GM18873 (cell line): ENCODE measurements around the gene ZFYVE28.

Experiments
- ATAC-seq: cut with Tn5 transposase; IDR thresholded peaks from one replicate; pipeline ENCODE4 v1.9.1; 2021; ENCODE audit warnings: mild to moderate bottlenecking, moderate library complexity, moderate number of reproducible peaks; ENCODE audit not compliant: unreplicated experiment, low FRiP score

The ZFYVE28 gene

GRCh38 chr4:2295500-2295899, 122.9 kb downstream of the ZFYVE28 start:
- no peak for ATAC-seq

DNA sequence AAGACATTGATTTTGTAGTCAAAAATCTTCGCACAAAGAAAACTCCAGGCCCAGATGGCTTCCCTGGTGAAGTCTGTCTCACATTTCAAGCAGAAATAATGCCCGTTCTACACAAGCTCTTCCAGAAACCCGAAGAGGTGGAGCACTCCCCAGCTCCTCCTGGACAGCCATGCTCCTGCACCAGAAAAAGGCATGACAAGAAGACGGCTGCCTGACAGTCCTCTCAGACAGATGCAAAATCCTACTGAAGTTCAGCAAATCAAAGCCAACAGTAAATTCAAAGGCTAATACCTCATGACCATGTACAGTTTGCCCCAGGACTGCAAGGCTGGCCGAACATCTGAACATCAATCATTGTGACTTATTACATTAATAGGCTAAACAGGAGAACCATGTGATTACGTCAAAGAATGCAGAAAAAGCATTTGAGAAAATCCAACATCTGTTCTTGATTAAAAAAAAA, 125.8 kb downstream of the ZFYVE28 start:
- no peak for ATAC-seq

GRCh38 chr4:2291705-2292645, 126.5 kb downstream of the ZFYVE28 start:
- ATAC-seq, result no peak

DNA sequence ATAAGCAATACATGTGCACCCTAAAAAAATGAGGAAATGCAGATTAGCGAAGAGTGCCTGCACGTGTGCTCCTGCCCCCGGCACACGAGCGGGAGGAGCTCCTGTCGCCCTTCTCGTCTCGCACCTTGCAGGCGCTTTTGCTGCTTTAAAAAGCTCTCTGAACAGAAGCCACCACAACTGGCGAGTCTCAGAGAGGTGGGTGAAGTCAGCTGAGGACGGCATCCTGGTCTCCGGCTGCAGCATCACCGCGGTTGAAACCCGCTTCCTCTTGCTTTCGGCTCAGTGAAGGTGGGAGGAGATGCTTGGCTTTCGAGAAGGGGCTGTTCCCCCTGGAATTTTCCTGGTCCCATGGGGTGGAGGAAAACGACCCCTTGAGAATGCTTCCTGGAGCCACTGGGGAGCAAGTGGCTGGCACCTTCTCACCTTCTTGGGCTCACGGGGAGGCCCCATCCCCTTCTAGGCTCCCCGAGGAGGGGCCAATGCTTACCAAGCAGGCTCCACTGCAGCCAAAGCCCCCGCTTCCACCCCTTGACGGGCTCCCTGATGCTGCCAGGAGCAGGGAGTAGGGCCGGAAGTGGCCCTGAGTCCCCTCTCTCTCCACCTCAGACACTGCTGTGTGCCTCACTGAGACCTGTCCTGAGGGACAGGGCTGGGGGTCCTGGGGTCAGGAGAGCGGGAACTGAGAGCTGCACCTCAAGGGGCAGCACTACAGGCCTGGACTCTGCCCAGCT, 127.3 kb downstream of the ZFYVE28 start:
- ATAC-seq, result no peak

DNA sequence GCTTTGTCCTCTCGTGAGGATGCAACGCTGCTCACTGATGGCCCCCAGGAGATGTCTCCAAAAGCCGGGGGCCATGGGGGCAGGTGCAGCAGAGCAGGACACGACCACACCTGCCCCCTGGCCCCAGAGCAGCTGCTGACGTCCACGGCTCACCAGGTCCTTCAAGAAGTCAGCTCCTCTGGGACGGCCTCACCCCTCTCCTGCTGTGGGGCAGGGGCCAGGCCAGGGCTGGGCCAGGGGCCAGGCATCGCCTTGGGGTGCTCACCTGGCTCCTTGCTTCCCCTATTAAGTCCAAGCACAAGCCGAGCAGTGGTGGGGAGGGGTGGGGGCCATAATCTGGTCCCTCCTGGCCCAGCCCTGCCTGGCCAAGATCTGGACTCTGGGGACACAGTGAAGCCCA, 128.0 kb downstream of the ZFYVE28 start:
- ATAC-seq, result no peak

DNA sequence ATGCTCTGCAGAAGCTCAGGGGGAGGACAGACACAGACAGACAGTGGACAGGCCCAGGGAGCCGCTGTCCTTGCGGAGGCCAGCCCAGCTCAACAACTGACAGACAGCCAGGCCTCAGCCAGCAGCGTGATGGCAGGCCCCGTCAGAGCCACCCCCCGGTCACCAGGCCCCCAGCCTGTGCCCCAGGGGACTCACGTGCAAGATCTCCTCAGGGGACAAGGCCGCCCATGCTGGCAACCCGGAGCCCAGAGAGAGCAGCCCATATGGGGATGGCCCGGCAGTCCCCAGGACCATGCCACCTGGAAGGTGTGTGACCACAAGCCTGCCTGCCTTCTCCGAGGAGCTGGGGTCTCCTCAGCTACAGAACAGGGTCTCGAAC, 128.5 kb downstream of the ZFYVE28 start:
- no peak for ATAC-seq

DNA sequence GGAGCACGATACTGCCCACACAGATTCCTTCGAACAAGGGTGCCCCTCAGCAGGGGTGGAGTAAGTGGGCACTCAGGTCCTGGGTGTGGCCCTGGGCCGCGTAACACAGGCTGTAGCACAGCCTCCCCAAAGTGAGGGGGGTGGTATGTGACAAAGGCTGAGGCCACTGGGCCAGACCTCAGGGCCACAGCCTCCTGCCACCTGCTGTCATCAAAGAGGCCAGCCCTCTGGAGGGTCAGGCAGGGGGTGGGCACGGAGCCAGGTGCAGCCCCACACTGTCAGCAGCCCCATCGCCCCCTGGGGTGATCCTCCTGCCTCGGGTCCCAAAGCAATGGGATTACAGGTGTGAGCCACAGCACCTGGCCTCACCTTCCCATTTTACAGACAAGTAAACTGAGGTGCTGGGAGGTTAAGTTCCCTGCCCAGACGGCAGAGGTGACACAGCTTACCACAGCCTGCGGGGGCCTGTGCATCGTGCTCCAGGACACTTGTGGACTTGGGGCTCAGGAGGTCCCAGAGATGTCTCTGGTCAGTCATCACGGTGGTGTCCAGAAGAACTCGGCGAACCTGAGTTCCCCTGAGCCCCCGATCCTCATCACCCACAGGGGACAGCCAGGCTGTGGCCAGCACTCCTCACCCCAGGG, 129.0 kb downstream of the ZFYVE28 start:
- ATAC-seq, result no peak

DNA sequence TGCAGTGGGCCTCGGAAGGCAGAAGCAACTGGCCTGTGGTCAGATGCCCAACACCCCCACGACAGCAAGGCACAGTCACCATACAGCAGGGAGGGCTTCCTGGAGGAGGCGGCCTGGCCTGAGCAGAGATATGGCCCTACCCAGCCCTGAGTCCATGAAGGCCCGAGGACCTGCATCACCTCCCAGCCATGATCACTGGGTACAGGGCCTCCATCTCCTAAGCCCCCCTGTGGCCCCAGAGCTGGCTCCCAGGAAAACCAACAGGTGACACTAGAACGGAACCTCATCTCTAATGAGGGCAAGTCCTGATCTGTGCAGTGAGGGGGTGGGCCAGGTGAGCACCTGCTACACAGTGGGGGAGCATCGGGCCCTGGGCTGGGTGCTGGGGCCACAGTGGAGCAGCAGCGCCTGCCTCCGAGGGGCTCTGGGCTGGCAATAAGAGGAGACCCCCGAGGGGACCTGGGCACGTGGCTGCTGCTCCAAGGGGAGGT, 130.3 kb downstream of the ZFYVE28 start:
- no peak for ATAC-seq

GRCh38 chr4:2287594-2287915, 130.9 kb downstream of the ZFYVE28 start:
- ATAC-seq, result no peak

GRCh38 chr4:2286904-2287593, 131.4 kb downstream of the ZFYVE28 start:
- no peak for ATAC-seq

DNA sequence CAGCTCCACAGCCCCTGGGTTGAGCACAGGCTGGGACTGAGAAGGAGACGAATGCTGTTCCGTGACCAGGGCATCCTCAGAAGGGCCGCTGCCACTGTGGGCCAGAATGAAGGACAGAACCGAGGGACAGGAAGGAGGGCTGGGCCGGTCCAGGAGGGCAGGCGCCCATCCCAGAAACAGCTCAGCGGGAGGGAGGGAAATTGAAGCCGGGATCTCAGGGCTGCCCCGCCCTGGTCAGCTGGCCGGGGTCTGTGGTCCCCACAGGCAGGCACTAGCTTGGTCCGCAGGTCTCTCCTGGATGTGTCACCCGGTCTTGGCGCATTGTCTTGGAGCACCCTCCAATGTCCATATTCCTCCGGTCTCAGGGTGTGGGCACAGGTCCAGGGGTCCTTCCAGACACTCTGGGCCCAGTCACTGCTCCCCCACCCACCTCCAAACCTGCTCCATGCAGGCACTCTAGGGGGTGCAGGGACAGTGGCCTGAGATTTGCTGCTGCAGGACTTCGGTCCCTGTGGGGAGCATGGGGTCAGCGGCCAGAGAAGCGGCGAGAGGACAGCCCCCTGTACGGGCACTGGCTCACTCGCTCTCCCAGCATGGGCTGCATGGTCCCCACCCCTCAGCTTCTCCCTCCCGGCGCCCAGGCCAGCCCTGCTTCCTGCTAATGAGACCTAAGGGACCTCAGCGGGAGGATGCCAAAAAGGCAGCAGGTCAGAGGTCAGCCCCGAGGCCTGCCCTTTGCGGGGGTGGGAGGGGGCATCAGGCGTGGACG, 132.6 kb downstream of the ZFYVE28 start:
- ATAC-seq, result no peak

- no peak for ATAC-seq
These were observed 133.4 kb downstream of the ZFYVE28 start for GRCh38 chr4:2284934-2285612.

- no peak for ATAC-seq
These were observed 134.1 kb downstream of the ZFYVE28 start for GRCh38 chr4:2284161-2284933.

DNA sequence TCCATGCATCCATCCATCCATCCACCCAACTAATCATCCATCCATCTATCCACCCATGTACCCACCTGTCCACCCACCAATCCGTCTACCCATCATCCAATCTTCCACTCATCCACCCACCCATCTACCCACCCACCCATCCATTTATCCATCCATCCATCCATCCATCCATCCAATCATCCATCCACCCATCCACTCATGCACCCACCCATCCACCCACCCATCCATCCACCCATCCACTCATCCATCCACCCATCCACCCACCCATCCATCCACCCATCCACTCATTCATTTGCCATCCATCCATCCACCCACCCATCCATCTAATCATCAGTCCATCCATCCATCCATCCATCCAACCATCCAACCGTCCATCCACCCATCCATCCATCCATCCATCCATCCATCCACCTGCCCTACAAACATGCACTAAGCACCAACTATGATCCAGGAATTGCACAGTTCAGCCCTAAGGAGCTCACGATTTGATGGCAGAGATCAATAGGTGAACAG, 135.2 kb downstream of the ZFYVE28 start:
- ATAC-seq, result no peak

DNA sequence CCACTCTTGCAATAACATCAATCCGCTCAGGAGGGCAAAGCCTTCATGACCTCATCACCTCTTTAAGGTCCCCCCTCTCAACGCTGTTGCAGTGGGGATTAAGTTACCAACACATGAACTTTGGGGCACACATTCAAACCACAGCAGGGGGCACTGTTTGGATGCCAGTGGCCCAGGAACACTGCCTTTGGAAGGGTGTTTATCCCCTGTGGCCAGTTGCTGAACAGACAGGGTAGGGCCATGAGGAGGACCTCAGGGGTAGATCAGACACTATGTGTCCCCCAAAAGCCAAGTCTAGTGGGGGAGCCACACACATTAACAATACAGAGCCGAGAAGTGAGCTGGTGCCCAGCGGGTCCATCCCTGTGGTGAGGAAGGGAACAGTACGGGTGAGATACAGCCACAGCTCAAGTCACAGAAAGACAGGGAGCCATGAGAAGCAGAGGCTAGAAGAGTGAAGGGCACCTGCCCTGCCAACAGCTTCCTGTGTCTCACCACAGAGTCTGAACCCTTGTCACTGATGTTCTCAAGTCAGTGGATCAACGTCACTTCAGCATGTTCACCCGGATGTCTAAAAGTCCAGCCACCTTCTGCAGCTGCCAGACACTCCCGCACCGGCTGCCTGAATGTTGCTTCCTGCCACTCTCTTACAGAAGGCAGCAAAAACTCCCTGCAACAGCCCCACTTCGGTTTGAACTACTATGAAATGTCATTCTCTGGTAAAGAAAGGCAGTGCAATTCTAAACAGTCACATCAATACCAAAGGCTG, 136.7 kb downstream of the ZFYVE28 start:
- peak; percentile 80 for ATAC-seq

- no peak for ATAC-seq
These were observed 137.7 kb downstream of the ZFYVE28 start for GRCh38 chr4:2280531-2281300.

GRCh38 chr4:2277956-2278355, 140.5 kb downstream of the ZFYVE28 start:
- no peak for ATAC-seq
